GM23338 (cell line): Measurements from ENCODE around the gene WDR5B. TPM values are rescaled to one million over a fixed set of nuclear protein-coding genes. Genes with fewer than 3 reads are reported as not detected.

Experiments used
- ATAC-seq: fragments of 200-7000 bp; cut with Tn5 transposase; 3 replicates; pipeline ENCODE4 v1.9.1; 2020
- DNase-seq: peaks from one replicate; pipeline ENCODE4 v3.0.0-alpha.2; 2015; ENCODE audit warnings: low spot score
- H2AFZ ChIP-seq: fragments of 200-600 bp; sonication (generic); 2 replicates; pipeline ENCODE4 v1.8.0; 2016; ENCODE audit warnings: antibody characterized with exemption, mild to moderate bottlenecking, moderate library complexity
- H3F3A ChIP-seq: fragments of 200-600 bp; sonication (generic); replicated peaks from 2 replicates; pipeline ENCODE4 v1.8.0; 2017; ENCODE audit warnings: antibody characterized with exemption, mixed run types, low read depth
- H3K27ac ChIP-seq: fragments of 200-600 bp; sonication (generic); 2 replicates; pipeline ENCODE4 v1.6.1; 2016; ENCODE audit warnings: low read depth
- H3K27me3 ChIP-seq: fragments of 200-600 bp; sonication (generic); 2 replicates; pipeline ENCODE4 v1.8.0; 2016; ENCODE audit warnings: mild to moderate bottlenecking, mixed run types, moderate library complexity; ENCODE audit not compliant: insufficient read depth
- H3K36me3 ChIP-seq: fragments of 200-600 bp; sonication (generic); 2 replicates; pipeline ENCODE4 v1.8.0; 2016; ENCODE audit warnings: mild to moderate bottlenecking; ENCODE audit not compliant: insufficient read depth
- H3K4me1 ChIP-seq: fragments of 200-600 bp; sonication (generic); 2 replicates; pipeline ENCODE4 v1.8.0; 2016; ENCODE audit warnings: mild to moderate bottlenecking, moderate library complexity; ENCODE audit not compliant: insufficient read depth
- H3K4me2 ChIP-seq: fragments of 200-600 bp; sonication (generic); 2 replicates; pipeline ENCODE4 v1.7.1; 2017; ENCODE audit warnings: mixed run types
- H3K4me3 ChIP-seq: fragments of 200-600 bp; sonication (generic); 2 replicates; pipeline ENCODE4 v1.6.1; 2016; ENCODE audit warnings: mixed run types
- H3K79me2 ChIP-seq: fragments of 200-600 bp; sonication (generic); replicated peaks from 2 replicates; pipeline ENCODE4 v1.8.0; 2017; ENCODE audit warnings: mild to moderate bottlenecking; ENCODE audit not compliant: insufficient read depth
- H3K9me2 ChIP-seq: fragments of 200-600 bp; sonication (generic); 2 replicates; pipeline ENCODE4 v1.8.0; 2017; ENCODE audit not compliant: insufficient read depth
- H4K20me1 ChIP-seq: fragments of 200-600 bp; sonication (generic); replicated peaks from 2 replicates; pipeline ENCODE4 v1.8.0; 2017; ENCODE audit warnings: mild to moderate bottlenecking; ENCODE audit not compliant: insufficient read depth
- H3K27ac Mint-ChIP-seq: 2 replicates; pipeline ENCODE4 v1.8.0; 2020; ENCODE audit warnings: inconsistent platforms, mild to moderate bottlenecking, moderate library complexity, mixed read lengths
- H3K27me3 Mint-ChIP-seq: 3 replicates; pipeline ENCODE4 v1.8.0; 2022; ENCODE audit warnings: low read depth, mild to moderate bottlenecking, moderate library complexity, mixed read lengths, inconsistent platforms; ENCODE audit not compliant: insufficient read depth, poor library complexity
- H3K36me3 Mint-ChIP-seq: 3 replicates; pipeline ENCODE4 v1.8.0; 2021; ENCODE audit warnings: low read depth, mild to moderate bottlenecking, inconsistent platforms, moderate library complexity, mixed read lengths
- H3K4me1 Mint-ChIP-seq: 3 replicates; pipeline ENCODE4 v1.8.0; 2020; ENCODE audit warnings: mild to moderate bottlenecking, inconsistent platforms, mixed read lengths
- H3K4me3 Mint-ChIP-seq: 3 replicates; pipeline ENCODE4 v1.8.0; 2021; ENCODE audit warnings: moderate library complexity, mild to moderate bottlenecking, inconsistent platforms, mixed read lengths
- H3K9me3 Mint-ChIP-seq: 3 replicates; pipeline ENCODE4 v1.8.0; 2020; ENCODE audit warnings: moderate library complexity, mild to moderate bottlenecking, inconsistent platforms, mixed read lengths
- EZH2 ChIP-seq: fragments of 200-600 bp; sonication (generic); IDR thresholded peaks from one replicate; pipeline ENCODE4 v1.8.0; 2017; ENCODE audit warnings: antibody characterized with exemption, mild to moderate bottlenecking, low read depth; ENCODE audit not compliant: unreplicated experiment
- POLR2AphosphoS5 ChIP-seq: IDR thresholded peaks from 2 replicates; pipeline ENCODE4 v1.6.1; 2016; ENCODE audit warnings: antibody characterized with exemption, low read depth
- STAT1 ChIP-seq: IDR thresholded peaks from one replicate; pipeline ENCODE4 v1.6.1; 2016; ENCODE audit warnings: antibody characterized with exemption; ENCODE audit not compliant: unreplicated experiment
- ZNF331 ChIP-seq: fragments of 250-450 bp; sonication (Bioruptor Pico); IDR thresholded peaks from 2 replicates; pipeline ENCODE4 v1.5.0; 2020; ENCODE audit warnings: low read depth, mild to moderate bottlenecking, moderate library complexity
- polyA plus RNA-seq: library from polyadenylated mRNA; unstranded; fragments of >200 nt; fragmentation: Nextera tagmentation; extraction: Ambion mirVana; gene quantifications from 2 replicates; pipeline ENCODE4 v1.2.1, GENCODE V29; 2016
- total RNA-seq: library from RNA; depleted of rRNA; stranded (reverse); fragments of >200 nt; shearing (Covaris generic); gene quantifications from 2 replicates; pipeline ENCODE4 v1.2.3, GENCODE V29; 2014
- TF ChIP-seq, protein P1 (sequence below): IDR thresholded peaks from 2 replicates; pipeline ENCODE4 v1.6.1; 2016; ENCODE audit warnings: antibody characterized with exemption
- TF ChIP-seq, protein P2 (sequence below): fragments of 250-450 bp; sonication (Bioruptor Pico); IDR thresholded peaks from 2 replicates; pipeline ENCODE4 v1.5.0; 2020; ENCODE audit warnings: mild to moderate bottlenecking, moderate library complexity

The WDR5B gene
- total and polyA plus RNA-seq, 2 experiments from 2014 or later, result 0.81 to 2.7 TPM

DNA sequence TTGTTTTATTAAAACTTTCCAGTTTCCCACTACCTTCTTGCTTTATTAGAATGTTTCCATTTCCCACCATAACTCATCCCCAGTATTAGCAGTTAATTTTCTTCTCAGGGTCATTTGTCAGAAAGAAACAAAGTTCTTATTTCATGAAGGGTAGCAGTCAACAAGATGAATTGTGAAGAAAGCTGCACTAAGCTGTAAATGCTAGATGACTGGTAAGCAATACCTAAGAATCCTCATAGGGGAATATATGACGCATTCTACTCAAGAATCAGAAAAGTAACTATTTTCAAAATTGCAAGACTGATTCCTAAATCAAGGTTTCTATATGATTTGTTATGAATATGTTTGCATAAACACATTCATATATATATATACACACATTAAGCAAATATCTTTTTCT, 48.8 kb upstream of the WDR5B start (continued):
- TF ChIP-seq, protein P1, sequence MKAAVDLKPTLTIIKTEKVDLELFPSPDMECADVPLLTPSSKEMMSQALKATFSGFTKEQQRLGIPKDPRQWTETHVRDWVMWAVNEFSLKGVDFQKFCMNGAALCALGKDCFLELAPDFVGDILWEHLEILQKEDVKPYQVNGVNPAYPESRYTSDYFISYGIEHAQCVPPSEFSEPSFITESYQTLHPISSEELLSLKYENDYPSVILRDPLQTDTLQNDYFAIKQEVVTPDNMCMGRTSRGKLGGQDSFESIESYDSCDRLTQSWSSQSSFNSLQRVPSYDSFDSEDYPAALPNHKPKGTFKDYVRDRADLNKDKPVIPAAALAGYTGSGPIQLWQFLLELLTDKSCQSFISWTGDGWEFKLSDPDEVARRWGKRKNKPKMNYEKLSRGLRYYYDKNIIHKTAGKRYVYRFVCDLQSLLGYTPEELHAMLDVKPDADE, result no peak
- TF ChIP-seq, protein P2, sequence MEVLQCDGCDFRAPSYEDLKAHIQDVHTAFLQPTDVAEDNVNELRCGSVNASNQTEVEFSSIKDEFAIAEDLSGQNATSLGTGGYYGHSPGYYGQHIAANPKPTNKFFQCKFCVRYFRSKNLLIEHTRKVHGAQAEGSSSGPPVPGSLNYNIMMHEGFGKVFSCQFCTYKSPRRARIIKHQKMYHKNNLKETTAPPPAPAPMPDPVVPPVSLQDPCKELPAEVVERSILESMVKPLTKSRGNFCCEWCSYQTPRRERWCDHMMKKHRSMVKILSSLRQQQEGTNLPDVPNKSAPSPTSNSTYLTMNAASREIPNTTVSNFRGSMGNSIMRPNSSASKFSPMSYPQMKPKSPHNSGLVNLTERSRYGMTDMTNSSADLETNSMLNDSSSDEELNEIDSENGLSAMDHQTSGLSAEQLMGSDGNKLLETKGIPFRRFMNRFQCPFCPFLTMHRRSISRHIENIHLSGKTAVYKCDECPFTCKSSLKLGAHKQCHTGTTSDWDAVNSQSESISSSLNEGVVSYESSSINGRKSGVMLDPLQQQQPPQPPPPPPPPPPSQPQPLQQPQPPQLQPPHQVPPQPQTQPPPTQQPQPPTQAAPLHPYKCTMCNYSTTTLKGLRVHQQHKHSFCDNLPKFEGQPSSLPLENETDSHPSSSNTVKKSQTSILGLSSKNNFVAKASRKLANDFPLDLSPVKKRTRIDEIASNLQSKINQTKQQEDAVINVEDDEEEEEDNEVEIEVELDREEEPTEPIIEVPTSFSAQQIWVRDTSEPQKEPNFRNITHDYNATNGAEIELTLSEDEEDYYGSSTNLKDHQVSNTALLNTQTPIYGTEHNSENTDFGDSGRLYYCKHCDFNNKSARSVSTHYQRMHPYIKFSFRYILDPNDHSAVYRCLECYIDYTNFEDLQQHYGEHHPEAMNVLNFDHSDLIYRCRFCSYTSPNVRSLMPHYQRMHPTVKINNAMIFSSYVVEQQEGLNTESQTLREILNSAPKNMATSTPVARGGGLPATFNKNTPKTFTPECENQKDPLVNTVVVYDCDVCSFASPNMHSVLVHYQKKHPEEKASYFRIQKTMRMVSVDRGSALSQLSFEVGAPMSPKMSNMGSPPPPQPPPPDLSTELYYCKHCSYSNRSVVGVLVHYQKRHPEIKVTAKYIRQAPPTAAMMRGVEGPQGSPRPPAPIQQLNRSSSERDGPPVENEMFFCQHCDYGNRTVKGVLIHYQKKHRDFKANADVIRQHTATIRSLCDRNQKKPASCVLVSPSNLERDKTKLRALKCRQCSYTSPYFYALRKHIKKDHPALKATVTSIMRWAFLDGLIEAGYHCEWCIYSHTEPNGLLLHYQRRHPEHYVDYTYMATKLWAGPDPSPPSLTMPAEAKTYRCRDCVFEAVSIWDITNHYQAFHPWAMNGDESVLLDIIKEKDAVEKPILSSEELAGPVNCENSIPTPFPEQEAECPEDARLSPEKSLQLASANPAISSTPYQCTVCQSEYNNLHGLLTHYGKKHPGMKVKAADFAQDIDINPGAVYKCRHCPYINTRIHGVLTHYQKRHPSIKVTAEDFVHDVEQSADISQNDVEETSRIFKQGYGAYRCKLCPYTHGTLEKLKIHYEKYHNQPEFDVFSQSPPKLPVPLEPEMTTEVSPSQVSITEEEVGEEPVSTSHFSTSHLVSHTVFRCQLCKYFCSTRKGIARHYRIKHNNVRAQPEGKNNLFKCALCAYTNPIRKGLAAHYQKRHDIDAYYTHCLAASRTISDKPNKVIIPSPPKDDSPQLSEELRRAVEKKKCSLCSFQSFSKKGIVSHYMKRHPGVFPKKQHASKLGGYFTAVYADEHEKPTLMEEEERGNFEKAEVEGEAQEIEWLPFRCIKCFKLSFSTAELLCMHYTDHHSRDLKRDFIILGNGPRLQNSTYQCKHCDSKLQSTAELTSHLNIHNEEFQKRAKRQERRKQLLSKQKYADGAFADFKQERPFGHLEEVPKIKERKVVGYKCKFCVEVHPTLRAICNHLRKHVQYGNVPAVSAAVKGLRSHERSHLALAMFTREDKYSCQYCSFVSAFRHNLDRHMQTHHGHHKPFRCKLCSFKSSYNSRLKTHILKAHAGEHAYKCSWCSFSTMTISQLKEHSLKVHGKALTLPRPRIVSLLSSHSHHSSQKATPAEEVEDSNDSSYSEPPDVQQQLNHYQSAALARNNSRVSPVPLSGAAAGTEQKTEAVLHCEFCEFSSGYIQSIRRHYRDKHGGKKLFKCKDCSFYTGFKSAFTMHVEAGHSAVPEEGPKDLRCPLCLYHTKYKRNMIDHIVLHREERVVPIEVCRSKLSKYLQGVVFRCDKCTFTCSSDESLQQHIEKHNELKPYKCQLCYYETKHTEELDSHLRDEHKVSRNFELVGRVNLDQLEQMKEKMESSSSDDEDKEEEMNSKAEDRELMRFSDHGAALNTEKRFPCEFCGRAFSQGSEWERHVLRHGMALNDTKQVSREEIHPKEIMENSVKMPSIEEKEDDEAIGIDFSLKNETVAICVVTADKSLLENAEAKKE (CRISPR knock-in tag), result no peak

DNA sequence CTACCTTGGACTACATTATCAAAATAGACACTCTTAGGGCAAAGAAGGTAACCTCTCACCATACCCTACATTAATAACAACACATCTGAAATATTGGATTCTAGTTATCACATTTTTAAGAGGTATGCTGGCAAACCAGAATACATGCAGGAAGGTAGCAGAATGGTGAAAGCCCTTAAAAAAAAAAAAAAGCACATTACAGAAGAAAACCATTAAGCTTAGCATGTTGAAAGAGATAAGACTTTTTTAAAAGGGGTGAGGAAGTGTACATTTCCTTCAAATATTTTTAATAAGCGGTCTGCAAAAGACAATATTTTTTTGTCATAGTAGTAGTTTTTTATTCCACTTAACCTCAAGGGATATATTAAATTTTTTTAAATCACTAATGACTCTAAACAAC, 46.5 kb upstream of the WDR5B start:
- H3K4me2 ChIP-seq, result no peak overlapping the region
- H2AFZ ChIP-seq, result no peak overlapping the region
- H3K4me1 ChIP-seq, result peaks cover 4% of the 10 kb centered on the region; the same call in 1 of the 2 replicates
- Mint-ChIP-seq H3K27me3 (no peaks in the 10 kb centered on the region), H3K27ac (no peak overlapping the region), H3K9me3 (no peaks in the 10 kb centered on the region), H3K4me3 (no peak overlapping the region), H3K4me1 (peaks cover 3% of the 10 kb centered on the region; the same call in 2 of the 3 replicates), H3K36me3 (peaks cover 53% of the 10 kb centered on the region)
- H3K9me2 ChIP-seq, result no peaks in the 10 kb centered on the region
- H3K36me3 ChIP-seq, result peaks cover 27% of the 10 kb centered on the region
- peaks cover 5% of the 10 kb centered on the region; the same call in 1 of the 2 replicates for H4K20me1 ChIP-seq
- H3K4me3 ChIP-seq, result no peak overlapping the region
- no peak for ATAC-seq
- no peaks in the 10 kb centered on the region for H3K27me3 ChIP-seq
- no peak for TF ChIP-seq EZH2
- TF ChIP-seq ZNF331, result no peak
- TF ChIP-seq STAT1, result no peak
- TF ChIP-seq POLR2AphosphoS5, result no peak
- peaks cover 4% of the 10 kb centered on the region; the same call in 1 of the 2 replicates for H3F3A ChIP-seq
- no peak for DNase-seq
- peaks cover 14% of the 10 kb centered on the region for H3K79me2 ChIP-seq
- no peak overlapping the region for H3K27ac ChIP-seq
